GM19452 (cell line): ENCODE measurements around the gene ABI3BP.
"Not testable (repeated sequence)": the region's sequence is repeated elsewhere in the genome, so short reads cannot be mapped to it uniquely, and the experiment has no call there.

ENCODE experiments used
- ATAC-seq: cut with Tn5 transposase; IDR thresholded peaks from one replicate; pipeline ENCODE4 v1.9.1; 2021; ENCODE audit not compliant: unreplicated experiment

Gene ABI3BP

DNA sequence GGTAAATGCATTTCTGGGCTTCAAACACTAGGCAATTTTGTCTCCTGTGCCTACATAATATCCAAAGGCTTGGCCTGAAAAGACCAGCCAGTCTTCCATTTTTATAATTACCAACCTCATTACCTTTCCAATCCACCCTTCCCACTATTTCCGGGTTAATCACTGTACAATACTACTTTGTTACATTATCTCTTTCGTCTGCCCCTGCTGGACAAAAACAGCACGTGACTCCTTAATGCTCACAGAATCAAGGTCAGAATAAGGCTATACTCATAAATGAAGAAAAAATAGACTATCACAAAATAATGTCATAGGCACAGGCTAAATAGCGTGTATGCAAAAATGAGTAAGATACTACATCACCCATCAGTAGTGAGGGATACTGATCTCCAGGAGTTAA is 40.1 kb downstream of the ABI3BP start:
- no peak for ATAC-seq

DNA sequence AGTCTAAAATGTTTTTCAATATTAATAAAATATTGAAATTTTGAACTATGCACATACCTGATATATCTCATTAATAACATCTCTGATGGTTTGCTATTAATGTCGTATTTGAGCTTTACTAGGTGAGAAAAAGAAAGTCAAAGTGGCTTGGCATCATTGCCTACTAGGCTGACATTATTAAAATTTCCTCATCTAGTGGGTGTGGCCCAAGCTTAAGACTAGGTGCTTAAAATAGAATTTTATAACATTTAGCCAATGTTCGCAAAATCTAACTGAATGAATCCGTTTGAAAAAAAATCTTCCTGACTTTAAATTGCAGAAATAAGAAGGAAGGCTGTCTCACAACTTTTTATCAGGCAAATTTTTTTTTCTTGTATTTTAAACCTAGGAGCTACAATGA is 46.1 kb downstream of the ABI3BP start:
- ATAC-seq = no peak

DNA sequence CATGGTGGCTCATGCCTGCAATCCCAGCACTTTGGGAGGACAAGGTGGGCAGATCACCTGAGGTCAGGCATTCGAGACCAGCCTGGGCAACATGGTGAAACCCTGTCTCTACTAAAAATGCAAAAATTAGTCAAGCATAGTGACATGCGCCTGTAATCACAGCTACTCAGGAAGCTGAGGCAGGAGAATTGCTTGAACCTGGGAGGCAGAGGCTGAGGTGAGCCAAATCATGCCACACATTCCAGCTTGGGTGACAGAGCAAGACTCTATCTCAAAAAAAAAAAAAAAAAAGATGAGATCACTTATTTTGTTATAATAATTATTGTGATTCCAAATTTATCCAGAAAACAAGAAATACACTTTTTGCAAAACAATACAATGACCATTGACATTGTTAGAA is 47.1 kb downstream of the ABI3BP start:
- not testable (repeated sequence) for ATAC-seq

DNA sequence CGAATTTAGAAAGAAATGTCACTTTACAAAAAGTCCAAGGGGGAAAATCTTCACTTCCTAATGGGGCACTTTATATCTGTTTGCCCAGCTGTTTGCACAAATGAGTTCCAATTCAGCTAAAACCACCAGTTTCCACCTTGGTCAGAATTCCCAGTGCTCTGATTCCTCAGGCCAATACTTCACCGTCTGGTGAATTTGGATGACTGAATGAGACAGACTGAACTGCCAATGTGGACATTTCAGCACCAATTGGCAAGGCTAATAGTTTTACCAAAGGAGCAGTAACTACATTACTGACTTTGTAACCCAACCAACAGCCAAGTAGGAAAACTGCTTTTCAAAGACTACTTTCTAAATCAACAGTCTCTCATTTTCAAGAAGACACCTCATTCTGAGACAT is 51.8 kb downstream of the ABI3BP start:
- ATAC-seq = no peak

DNA sequence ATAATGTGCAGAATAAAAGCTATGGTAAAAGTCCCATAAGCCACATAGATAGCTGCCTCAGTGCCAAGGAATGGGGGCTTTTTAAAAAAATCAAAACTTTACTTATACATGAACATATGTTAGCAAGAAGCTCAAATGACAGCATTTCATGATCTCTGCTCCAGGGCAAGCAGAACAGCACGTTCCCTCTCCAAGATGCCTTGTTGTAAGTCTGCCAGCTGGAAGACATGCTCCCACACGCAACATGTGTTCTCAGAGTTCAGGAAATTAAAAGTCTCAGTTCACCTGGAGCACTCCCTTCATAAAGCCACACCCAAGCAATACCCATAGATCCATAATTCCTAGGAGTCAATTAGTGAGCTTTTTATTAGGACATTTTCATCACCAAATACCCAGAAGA is 52.2 kb downstream of the ABI3BP start:
- ATAC-seq = no peak

DNA sequence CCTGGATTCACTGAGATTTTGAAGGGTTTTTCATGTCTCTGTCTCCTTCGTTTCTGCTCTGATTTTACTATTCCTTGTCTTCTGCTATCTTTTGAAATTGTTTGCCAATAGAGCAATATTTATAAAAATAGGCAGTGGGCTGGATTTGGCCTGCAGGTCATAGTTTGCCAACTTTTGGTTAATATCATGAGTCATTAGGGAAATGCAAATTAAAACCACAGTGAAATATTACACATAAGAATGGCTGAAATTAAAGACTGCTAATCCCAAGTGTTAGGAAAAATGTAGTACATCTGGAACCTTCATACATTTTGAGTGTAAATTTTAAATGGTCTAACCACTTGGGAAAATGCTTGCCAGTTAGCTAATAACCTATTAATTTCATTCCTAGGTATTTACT is 56.3 kb downstream of the ABI3BP start:
- no peak for ATAC-seq

DNA sequence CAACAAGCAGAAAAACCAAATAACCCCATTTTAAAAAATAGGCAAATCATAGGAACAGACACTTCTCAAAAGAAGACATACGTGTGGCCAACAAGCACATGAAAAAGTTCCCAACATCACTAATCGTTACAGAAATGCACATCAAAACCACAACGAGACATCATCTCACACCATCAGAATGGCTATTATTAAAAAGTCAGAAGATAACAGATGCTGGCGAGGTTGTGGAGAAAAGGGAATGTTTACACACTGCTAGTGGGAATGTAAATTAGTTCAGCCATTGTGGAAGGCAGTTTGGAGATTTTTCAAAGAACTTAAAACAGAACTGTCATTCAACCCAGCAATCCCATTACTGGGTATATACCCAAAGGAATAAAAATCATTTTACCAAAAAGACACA is 60.7 kb downstream of the ABI3BP start:
- no peak for ATAC-seq

DNA sequence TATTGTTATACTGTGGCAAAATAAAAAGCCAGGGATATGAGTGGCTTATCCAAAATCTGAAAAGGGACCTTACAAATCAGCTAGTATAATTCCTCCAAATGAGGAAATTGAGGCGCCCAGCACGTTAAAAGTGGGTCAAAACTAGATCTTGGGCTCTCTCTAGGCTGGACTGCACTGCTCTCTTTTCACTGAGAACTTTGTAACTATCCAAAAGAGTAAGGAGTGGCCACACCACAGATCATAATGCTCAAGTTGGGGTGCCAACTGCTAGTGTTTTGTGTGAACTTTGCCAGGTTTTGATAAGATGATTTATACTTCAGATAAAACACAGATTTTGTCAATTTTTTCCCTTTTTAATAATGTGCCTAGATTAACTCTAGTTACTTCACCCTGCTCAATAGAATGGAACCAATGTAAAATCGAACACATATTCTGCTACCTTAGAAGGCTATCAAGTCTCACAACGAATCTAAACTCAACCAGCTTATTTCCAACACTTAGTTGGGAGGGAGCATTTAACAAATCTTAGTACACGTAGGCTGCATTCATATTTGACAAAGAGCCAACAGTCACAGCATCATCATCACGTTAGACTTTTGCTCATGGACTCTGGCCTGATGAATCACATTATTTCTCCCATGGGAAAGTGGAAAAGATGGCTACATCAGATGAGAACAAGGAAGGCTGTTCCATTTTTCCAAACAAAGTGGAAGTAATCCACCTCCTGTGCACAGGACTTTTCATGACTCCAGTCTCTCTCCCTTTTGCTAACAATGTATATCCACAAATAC is 64.4 kb downstream of the ABI3BP start:
- no peak for ATAC-seq

DNA sequence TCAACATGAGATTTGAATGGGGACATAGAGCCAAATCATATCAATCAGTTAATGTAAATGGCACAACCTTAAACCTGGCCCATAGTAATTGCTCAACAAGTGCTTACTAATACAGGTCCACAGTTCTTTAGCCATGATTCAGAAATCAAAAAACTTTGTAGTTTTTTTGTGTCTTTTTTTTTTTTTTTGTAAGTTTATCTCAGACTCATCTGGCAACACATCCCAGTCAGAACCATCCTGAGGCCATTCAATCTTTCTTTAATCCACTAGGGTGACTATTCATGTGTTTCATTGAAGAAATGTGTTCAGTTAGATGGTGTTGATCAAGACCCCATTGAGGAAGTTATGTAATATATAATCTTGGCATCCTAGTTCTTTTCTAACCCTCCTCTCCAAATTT is 65.4 kb downstream of the ABI3BP start:
- no peak for ATAC-seq

DNA sequence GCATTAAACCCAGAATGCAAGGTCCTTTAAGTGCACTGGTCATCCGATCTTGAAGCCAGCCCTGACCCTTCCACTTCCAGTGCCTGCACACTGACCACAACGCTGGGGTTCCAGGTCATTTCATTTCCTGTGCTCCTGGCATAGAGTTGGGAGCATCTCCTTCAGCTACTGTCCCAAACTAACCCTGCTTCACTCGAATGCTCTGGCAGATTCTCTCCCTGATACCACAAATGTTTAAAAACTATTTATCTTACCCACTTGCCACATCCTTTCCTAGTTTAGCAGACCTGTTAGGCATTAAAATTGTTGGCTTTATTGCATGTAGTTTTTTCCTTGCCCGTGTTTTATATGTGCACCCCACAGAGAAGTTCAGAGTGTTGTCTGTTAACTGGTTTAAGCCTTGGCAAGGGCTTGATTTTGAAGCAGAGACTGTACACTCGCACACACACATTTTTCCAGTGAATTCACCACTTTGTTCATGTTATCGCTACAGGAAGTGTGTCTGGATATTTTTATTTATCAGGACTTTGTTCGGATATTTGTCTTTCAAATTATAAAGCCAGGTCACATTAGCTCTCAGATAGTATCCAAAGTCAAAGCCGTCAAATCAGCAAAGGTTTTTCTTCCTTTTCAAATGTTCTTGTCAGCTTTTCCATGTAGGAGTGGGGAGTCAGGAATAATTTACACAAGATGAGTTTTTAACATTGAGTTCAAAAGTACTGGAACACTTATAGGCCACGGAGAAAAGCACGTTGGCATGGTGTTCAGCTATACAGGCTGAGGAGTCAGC is 77.3 kb downstream of the ABI3BP start:
- no peak for ATAC-seq

DNA sequence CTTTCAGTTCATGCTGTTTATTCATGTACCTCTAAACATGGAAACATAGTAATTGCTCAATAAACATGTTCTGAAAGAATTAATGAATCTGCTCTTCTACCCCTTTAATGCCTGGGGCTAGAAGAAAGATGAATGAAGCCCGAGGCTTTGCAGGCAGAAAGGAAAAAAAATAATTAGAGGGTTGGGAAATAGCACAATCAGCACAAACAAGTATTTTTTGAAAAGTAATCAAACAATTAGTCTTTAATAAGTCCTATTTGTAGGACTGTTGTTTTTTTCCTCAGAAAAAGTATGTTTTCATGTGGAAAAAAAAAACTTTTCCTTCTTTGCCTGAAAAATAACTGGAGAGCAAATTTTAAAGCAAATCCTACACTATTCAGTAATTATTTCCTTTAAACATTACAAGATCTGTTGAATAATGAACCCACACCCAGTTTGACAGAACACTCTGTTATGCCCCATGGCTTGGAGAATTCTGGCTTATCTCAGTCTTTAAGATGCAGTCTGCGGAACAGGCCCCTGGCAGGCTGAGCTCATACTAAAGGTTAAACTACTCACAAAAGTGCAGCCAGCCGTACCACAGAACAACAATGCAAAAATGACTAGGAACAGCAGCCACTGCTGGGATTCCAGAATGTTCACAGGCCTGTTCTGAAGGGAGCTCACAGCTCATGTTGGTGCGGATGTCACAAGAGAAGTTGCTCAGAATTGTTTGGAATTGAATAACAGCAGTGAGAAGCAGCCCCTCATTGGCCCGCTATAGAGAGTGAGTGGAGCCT is 79.2 kb downstream of the ABI3BP start:
- ATAC-seq = no peak

DNA sequence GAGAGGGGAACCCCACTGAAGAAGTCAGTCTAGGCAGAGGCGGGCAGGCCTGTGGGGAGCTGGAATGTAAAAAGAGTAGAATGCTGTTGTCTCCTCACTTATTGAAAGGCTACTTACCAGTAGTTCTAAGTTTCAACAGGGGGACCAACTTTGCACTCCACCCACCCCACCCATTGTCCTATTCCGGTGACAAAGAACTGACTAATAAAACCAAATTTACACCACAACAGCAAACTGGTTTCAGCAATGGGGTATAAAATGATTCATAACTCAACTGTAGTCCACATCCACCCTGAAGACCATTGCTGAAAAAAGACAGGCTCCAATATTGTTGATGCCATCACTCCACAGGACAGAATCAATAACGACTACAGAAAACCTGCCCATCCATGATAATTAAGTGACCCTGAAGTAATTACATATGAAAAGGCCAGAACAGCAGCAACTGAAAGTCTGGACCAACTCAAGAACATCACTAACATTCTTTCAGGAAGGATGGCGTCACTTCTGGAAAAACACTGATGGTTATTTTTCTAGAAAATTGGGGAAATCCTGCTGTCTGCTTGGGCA is 80.2 kb downstream of the ABI3BP start:
- no peak for ATAC-seq

DNA sequence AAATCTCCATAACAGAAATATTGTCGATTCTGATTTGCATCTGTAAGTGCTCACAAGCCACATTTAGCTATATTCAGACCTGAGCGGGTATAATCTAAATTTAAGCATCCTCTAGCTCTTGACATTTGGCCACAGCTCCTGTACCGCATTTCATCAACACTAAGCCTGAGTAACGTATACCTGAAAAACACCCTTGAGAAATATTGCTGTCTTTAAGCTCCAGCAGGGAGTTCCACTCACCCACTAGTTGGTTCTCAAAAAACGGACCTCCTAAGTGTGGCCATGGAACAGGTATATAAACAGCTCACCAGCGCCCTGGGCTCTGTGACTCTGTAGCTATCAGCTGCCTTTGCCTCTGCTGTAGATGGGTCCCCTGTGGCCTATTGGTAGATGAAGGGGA is 80.7 kb downstream of the ABI3BP start:
- ATAC-seq = no peak

DNA sequence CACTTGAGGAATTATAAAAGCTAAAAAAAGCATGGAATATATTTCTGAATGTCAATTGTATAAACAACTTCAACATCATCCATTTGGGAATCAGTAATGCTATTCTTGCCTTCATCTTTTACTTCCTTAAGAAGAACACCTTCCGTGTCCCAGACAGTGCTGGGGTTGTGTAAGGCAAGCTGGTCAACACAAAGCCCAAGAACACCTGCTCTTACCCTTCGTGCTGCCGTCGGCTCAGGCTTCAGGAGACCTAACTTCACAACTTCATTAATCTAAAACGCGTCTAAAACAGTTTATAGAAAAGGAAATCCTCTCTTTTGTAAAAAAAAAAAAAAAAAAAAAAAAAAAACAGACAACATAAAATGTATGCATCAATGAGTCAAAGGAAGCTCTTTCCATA is 81.3 kb downstream of the ABI3BP start:
- no peak for ATAC-seq

DNA sequence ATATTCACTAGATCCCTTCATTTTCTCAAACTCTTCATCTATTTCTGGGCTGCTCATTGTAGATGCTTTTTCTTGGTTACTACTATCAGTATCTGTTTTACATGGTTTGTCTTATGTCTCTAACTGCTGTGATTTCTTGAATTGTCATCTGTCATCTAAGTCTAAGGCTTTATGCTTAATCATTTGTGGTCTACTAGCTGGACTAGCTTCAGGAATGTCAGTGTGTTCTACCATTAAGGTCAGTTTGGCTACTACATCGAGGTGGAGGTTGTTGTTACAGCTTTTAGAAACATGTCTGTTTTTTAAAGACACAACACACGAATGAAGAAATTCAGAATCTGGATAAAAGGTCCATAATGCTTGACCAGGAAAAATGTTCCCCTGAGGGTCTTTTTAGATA is 82.2 kb downstream of the ABI3BP start:
- no peak for ATAC-seq

DNA sequence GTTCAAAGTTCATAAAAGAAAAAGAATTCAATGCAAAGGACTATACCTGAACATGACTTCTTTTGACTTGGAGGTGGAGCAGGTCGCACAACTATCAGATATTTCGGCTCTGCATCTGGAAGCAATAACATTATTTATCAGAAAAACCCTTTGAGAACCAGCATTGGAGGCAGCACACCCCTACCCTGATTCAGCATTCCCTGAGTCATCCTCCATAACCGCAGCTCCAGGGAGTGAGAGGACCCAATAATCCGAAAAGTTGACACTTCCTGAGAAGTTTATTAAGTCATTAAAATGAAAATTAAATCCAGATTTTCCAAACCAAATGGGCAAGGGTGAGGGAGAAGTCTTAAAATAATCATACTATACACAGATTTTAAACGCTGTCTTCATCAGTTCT is 90.6 kb downstream of the ABI3BP start:
- ATAC-seq = no peak

DNA sequence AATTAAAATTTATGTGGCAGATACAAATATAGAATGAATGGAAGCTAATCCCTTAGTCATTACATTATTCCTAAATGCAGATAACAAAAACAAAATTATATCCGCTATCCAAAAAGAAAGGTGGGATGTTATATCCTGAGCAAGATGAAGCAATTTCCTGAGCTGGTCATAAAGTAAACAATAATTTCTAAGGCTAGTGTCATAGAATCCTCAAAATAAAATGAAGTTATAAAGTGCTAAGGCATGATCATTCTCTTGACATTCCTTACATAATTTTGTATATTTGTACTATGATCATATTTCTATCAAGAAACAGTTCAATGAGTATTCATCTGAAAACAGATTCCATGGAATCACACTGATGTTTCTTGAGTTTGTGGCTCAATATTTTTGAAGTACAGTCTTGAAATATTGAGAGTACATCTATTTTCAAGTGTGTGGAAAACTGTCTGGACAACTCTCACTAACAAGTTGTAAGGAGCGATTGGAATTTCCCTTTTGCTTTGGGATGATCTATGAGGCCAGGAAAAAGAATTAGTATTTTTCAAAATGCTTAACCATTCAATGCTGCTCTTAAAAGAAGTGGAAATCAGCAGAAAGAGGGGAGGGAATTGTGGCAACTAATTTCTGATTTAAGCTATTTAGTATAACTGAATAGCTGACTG is 92.4 kb downstream of the ABI3BP start:
- ATAC-seq = no peak

DNA sequence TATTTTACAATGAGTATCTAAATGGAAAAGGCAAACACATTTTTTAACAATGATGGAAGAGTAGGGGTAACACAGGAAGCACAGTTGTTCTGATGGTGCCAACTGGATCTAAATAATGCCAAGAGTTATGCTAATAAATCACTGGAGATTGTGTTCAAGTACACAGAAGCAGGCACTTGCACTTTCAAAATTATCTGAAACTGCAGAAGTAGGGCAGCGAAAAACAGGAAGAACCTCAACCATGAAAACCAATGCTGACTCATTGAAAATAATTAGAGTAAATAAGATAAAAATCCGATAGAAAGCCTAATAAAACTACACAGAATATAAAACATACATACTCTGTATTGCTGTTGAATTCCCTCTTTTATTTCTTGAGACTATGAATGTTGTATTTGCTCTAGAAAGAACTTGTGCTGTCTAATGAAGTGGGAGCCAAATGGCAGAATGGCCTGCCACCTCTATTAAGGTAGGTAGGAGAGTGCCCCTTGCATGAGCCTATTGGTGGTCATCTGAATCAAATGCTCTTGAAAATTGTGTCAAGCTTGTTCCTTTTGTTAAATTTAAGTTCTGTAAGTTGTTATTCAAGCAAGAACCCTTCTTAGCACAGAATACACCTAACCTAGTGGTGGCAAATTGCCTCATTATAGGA is 93.7 kb downstream of the ABI3BP start:
- ATAC-seq = peak; percentile 79

DNA sequence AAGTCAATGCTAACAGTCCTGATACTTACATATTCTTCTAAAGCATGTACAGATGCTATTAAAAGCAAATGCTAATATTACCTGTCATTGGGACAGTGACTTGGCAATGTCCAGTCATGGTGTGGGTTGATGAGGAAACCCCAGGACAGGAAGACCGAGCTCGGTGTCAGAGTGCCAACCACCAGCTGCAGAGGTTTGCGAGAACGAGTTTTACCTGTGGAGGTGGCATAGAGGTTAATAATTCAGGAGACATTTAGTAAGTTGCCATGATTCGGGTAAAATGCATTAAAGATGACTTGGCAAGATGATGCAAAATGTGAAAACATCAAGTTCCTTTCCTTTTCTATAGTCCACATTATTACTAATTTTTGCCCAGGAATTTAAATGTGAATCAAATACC is 94.5 kb downstream of the ABI3BP start:
- ATAC-seq = no peak

DNA sequence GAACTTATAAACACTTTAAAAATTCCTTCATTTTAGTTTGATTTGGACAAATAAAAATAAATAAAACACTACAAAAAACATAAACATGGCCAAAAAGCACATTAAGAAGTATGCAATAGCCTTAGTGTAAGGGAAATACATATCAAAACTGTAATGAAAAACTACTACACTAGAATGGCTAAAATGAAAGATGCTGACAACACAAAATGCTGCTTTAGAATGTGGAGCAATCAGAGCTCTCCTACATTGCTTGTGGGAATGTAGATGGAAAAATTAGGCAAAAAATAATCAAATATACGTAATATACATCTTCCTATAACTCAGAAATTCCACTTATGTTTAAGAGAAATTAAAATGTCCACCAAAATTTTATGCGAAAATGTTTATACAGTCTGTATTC is 96.2 kb downstream of the ABI3BP start:
- ATAC-seq = no peak
